ENCODE data around the gene ALS2.
A peak's percentile ranks its signal among the peaks of the same experiment; 100 is the strongest.
"Not testable (repeated sequence)": the region's sequence is repeated elsewhere in the genome, so short reads cannot be mapped to it uniquely, and the experiment has no call there.

The ALS2 gene

GRCh38 chr2:201671205-201671604 lies 109.5 kb downstream of the ALS2 start:
- FAIRE-seq: not testable (repeated sequence)

- no peak for FAIRE-seq
These were observed 110.9 kb downstream of the ALS2 start for GRCh38 chr2:201669865-201670264.

GRCh38 chr2:201668402-201668910 lies 112.3 kb downstream of the ALS2 start:
- FAIRE-seq: no peak

- FAIRE-seq: no peak
These were observed 116.4 kb downstream of the ALS2 start for GRCh38 chr2:201664334-201664733.

- FAIRE-seq: no peak
These were observed 119.4 kb downstream of the ALS2 start for GRCh38 chr2:201661366-201661765.

GRCh38 chr2:201660293-201660895 lies 120.3 kb downstream of the ALS2 start:
- FAIRE-seq: no peak

- peak; percentile 60 for FAIRE-seq
These were observed 124.0 kb downstream of the ALS2 start for GRCh38 chr2:201656740-201657139.

GRCh38 chr2:201656102-201656501 lies 124.6 kb downstream of the ALS2 start:
- no peak for FAIRE-seq

GRCh38 chr2:201654616-201655384 lies 125.9 kb downstream of the ALS2 start:
- peak; percentile 100 for FAIRE-seq

GRCh38 chr2:201653221-201653620 lies 127.5 kb downstream of the ALS2 start:
- FAIRE-seq: no peak
